HEK293 (cell line): ENCODE measurements around the gene KLHL36.
A peak's percentile ranks its signal among the peaks of the same experiment; 100 is the strongest.
"Not testable (repeated sequence)": the region's sequence is repeated elsewhere in the genome, so short reads cannot be mapped to it uniquely, and the experiment has no call there.

ENCODE experiments used
- CTCF ChIA-PET: fragments of 350-600 bp; formaldehyde crosslinking; extraction: SDS; loops from one replicate; lab custom pipeline; 2021; ENCODE audit warnings: antibody characterized with exemption; lab: Yijun Ruan, JAX
- POLR2A ChIA-PET: fragments of 300-600 bp; formaldehyde crosslinking; extraction: SDS; loops from one replicate; lab custom pipeline; 2020; ENCODE audit warnings: antibody characterized with exemption, inconsistent platforms; lab: Yijun Ruan, JAX
- H3K27ac ChIP-seq: fragments of 200-500 bp; sonication (Bioruptor generic); 2 replicates; pipeline ENCODE4 v1.5.1; 2014; ENCODE audit warnings: low read depth, low read length, control low read depth, inconsistent platforms; ENCODE audit errors: extremely low read depth
- H3K36me3 ChIP-seq, 2 experiments: fragments of 200-500 bp in 1 of 2; sonication (Bioruptor generic) in 1 of 2; 1 replicate in 1 of 2; 2 replicates in 1 of 2; pipeline ENCODE4 v1.5.1; 2014 to 2017; ENCODE audit warnings: inconsistent platforms in 2 of 2, low read length in 2 of 2; ENCODE audit not compliant: control insufficient read depth in 2 of 2, insufficient read depth in 1 of 2
- H3K4me1 ChIP-seq: fragments of 200-500 bp; sonication (Bioruptor generic); 2 replicates; pipeline ENCODE4 v1.5.1; 2014; ENCODE audit warnings: mild to moderate bottlenecking, low read length, inconsistent platforms; ENCODE audit not compliant: control insufficient read depth, insufficient read depth
- H3K4me3 ChIP-seq: 2 replicates; pipeline ENCODE4 v1.5.1; 2011; ENCODE audit warnings: low read depth, mild to moderate bottlenecking, control low read depth, low read length, moderate library complexity
- H3K9me3 ChIP-seq: fragments of 200-500 bp; sonication (Bioruptor generic); 2 replicates; pipeline ENCODE4 v1.5.1; 2014; ENCODE audit warnings: low read depth, low read length, inconsistent platforms; ENCODE audit not compliant: control insufficient read depth, insufficient read depth
- GFI1B ChIP-seq: fragments of 450-650 bp; formaldehyde crosslinking; IDR thresholded peaks from 2 replicates; pipeline ENCODE4 v1.5.1; 2016; ENCODE audit warnings: missing biosample characterization, missing genetic modification characterization
- GLIS1 ChIP-seq: fragments of 450-650 bp; formaldehyde crosslinking; IDR thresholded peaks from 2 replicates; pipeline ENCODE4 v1.5.1; 2016; ENCODE audit warnings: missing biosample characterization, missing genetic modification characterization
- GLIS2 ChIP-seq: fragments of 450-650 bp; formaldehyde crosslinking; IDR thresholded peaks from 2 replicates; pipeline ENCODE4 v1.5.1; 2016; ENCODE audit warnings: missing biosample characterization, missing genetic modification characterization
- HOXD13 ChIP-seq: sonication (generic); formaldehyde crosslinking; IDR thresholded peaks from 2 replicates; pipeline ENCODE4 v1.8.0; 2022; ENCODE audit warnings: missing genetic modification reagents, borderline replicate concordance
- MZF1 ChIP-seq: fragments of 450-650 bp; formaldehyde crosslinking; IDR thresholded peaks from 2 replicates; pipeline ENCODE4 v1.5.1; 2017; ENCODE audit warnings: missing biosample characterization, missing genetic modification characterization, borderline replicate concordance
- PRDM10 ChIP-seq: fragments of 450-650 bp; formaldehyde crosslinking; IDR thresholded peaks from 2 replicates; pipeline ENCODE4 v1.5.1; 2016; ENCODE audit warnings: missing biosample characterization, missing genetic modification characterization
- PRDM4 ChIP-seq: fragments of 450-650 bp; formaldehyde crosslinking; IDR thresholded peaks from 2 replicates; pipeline ENCODE4 v1.5.1; 2017; ENCODE audit warnings: missing biosample characterization, missing genetic modification characterization
- SCRT2 ChIP-seq: fragments of 450-650 bp; formaldehyde crosslinking; IDR thresholded peaks from 2 replicates; pipeline ENCODE4 v1.5.1; 2016; ENCODE audit warnings: missing biosample characterization, missing genetic modification characterization
- SP3 ChIP-seq: fragments of 450-650 bp; formaldehyde crosslinking; IDR thresholded peaks from 2 replicates; pipeline ENCODE4 v1.5.1; 2016; ENCODE audit warnings: missing biosample characterization, missing genetic modification characterization
- ZNF24 ChIP-seq: fragments of 450-650 bp; formaldehyde crosslinking; IDR thresholded peaks from 2 replicates; pipeline ENCODE4 v1.5.1; 2016; ENCODE audit warnings: missing biosample characterization, missing genetic modification characterization
- ZNF280D ChIP-seq: fragments of 450-650 bp; formaldehyde crosslinking; IDR thresholded peaks from 2 replicates; pipeline ENCODE4 v1.5.1; 2016; ENCODE audit warnings: missing biosample characterization, missing genetic modification characterization
- ZNF341 ChIP-seq: fragments of 450-650 bp; formaldehyde crosslinking; IDR thresholded peaks from 2 replicates; pipeline ENCODE4; 2016; ENCODE audit warnings: low read depth, missing biosample characterization, missing genetic modification characterization
- ZNF521 ChIP-seq: fragments of 450-650 bp; formaldehyde crosslinking; IDR thresholded peaks from 2 replicates; pipeline ENCODE4 v1.5.1; 2017; ENCODE audit warnings: missing biosample characterization, mild to moderate bottlenecking, missing genetic modification characterization
- ZNF692 ChIP-seq: fragments of 450-650 bp; formaldehyde crosslinking; IDR thresholded peaks from 2 replicates; pipeline ENCODE4 v1.5.1; 2016; ENCODE audit warnings: missing biosample characterization, missing genetic modification characterization
- ZNF747 ChIP-seq: fragments of 450-650 bp; formaldehyde crosslinking; IDR thresholded peaks from 2 replicates; pipeline ENCODE4 v1.5.1; 2016; ENCODE audit warnings: missing biosample characterization, missing genetic modification characterization

KLHL36 gene

GRCh38 chr16:84618581-84619460 lies 29.5 kb upstream of the KLHL36 start (continued):
- TF ChIP-seq PRDM10 (tag by site-specific recombination), result peak; percentile 92
- peak; percentile 47; the same call in 1 of the 2 replicates for TF ChIP-seq ZNF692 (tag by site-specific recombination)
- peak; percentile 99 for TF ChIP-seq ZNF24 (tag by site-specific recombination)
- peak; percentile 52; the same call in 1 of the 2 replicates for TF ChIP-seq SP3
- no peak for TF ChIP-seq GFI1B (tag by site-specific recombination)
- TF ChIP-seq SCRT2 (tag by site-specific recombination), result peak; percentile 44; the same call in 1 of the 2 replicates
- 0 out of 2 replicates have a peak, but pooled peaks have one; percentile 16 for TF ChIP-seq MZF1 (tag by site-specific recombination)
- TF ChIP-seq, all 188 proteins: peak for 30

- H3K4me1 ChIP-seq, POLR2A ChIA-PET: not testable (repeated sequence)
These were observed 27.4 kb upstream of the KLHL36 start for GRCh38 chr16:84620913-84621312.

GRCh38 chr16:84625556-84625955 lies 22.8 kb upstream of the KLHL36 start:
- Histone ChIP-seq H3K4me1 (no peaks in the 10 kb centered on the region), H3K27ac (no peak overlapping the region), H3K36me3 (no peaks in the 10 kb centered on the region), H3K4me3 (no peak overlapping the region), H3K9me3 (no peaks in the 10 kb centered on the region)
- ChIA-PET CTCF (interaction anchor here (1.0 to 10.8 kb wide), 2 partner anchors 101 to 113 kb away, joined by 3 to 115 read pairs; no protein-coding TSS in a partner anchor), POLR2A (no interaction called here)
- TF ChIP-seq ZNF747 (tag by site-specific recombination), result no peak
- TF ChIP-seq ZNF521 (tag by site-specific recombination), result no peak

More at GRCh38 chr16:84620913-84621312, 27.4 kb upstream of the KLHL36 start:
- CTCF ChIA-PET, result interaction anchor here (0.6 to 10.8 kb wide), 13 partner anchors 8 to 350 kb away, joined by 3 to 137 read pairs (median 4); partner anchors contain the start of genes KLHL36 and MEAK7
- H3K36me3 ChIP-seq, H3K27ac ChIP-seq, H3K9me3 ChIP-seq, H3K4me3 ChIP-seq: not testable (repeated sequence)

- ChIA-PET POLR2A (no interaction called here), CTCF (interaction anchor here (0.5 to 10.8 kb wide), 4 partner anchors 8 to 110 kb away, joined by 3 to 115 read pairs (median 6); no protein-coding TSS in a partner anchor)
- Histone ChIP-seq H3K27ac (no peak overlapping the region), H3K4me3 (no peak overlapping the region), H3K4me1 (no peaks in the 10 kb centered on the region), H3K36me3 (no peaks in the 10 kb centered on the region), H3K9me3 (no peaks in the 10 kb centered on the region)
- TF ChIP-seq ZNF341 (tag by site-specific recombination) (no peak), HOXD13 (no peak), ZNF280D (tag by site-specific recombination) (no peak), GLIS1 (tag by site-specific recombination) (no peak), GLIS2 (no peak), PRDM4 (no peak), SCRT2 (tag by site-specific recombination) (no peak)
These were observed 20.0 kb upstream of the KLHL36 start for GRCh38 chr16:84628226-84628731.
